NCI-H146 treated with DMSO at 0.1 percent for 48 hours (cell line): ENCODE data around the gene C1QL2.

Experiments
- DNase-seq: peaks from one replicate; lab custom pipeline; 2025; ENCODE audit not compliant: unreplicated experiment; lab: John Stamatoyannopoulos, UW

The C1QL2 gene

GRCh38 chr2:119144806-119145205 lies 13.7 kb downstream of the C1QL2 start:
- no peak for DNase-seq

DNA sequence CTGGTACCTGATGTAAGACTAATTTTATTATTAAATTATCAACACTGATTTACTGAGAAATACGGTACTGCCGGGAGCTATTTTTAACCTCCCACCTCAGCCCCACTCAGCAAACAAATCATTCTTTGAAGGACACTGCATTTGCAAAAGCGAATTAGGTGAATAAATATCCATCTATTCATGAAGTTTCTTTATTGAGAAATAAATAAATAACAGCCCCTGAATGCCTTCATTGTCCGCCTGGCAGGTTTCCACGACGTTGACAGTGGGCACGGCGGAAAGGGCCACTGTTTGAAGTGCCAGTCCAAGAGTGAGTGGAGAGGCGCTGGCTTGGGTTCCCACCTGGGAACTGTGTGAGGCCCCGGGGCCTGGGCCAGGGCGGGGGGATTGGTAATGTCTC lies 15.7 kb downstream of the C1QL2 start:
- DNase-seq, result peak; percentile 71

DNA sequence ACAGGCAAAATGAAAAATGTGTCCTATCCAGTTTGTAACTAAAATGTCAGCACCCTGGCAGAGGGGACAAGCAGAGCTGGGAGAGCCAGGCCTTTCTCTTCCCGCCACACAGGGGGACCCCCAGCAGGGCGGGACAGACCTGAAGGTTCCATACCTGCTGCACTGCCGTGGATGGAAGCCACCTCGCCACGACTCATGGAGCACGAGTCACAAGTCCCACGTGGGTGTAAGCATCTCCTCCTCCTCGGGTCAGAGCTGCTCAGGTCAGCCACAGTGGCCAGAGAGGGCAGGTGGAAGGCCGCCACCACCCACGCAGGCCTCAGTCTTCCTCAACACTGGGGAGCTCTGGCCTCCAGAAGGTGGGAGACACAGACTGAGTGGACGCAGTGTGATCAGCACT lies 21.0 kb downstream of the C1QL2 start:
- no peak for DNase-seq

- DNase-seq, result no peak
Observed at GRCh38 chr2:119136872-119137271, 21.7 kb downstream of the C1QL2 start.

GRCh38 chr2:119136093-119136492 lies 22.5 kb downstream of the C1QL2 start:
- DNase-seq, result peak; percentile 51

- DNase-seq, result no peak
Observed at GRCh38 chr2:119134775-119135174, 23.8 kb downstream of the C1QL2 start.

DNA sequence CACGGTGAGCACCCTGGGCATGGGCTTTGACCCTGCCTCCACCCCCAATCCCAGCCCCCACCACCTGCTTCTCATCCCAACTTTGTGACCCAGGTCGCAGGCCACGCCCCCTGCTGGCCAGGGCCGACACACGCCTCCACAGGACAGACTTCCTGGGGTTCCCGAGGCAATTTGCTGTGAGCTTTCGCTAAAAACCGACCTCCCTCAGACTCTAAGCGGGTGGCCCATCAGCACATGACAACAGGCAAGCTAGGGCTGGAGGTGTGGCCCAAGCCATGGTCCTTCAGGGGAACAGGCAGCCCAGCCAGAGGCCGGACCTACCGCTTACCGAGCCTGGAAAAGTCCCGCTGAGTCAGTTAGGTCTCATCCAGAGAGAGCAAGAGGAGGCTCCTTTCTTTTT lies 31.9 kb downstream of the C1QL2 start:
- DNase-seq, result no peak

DNA sequence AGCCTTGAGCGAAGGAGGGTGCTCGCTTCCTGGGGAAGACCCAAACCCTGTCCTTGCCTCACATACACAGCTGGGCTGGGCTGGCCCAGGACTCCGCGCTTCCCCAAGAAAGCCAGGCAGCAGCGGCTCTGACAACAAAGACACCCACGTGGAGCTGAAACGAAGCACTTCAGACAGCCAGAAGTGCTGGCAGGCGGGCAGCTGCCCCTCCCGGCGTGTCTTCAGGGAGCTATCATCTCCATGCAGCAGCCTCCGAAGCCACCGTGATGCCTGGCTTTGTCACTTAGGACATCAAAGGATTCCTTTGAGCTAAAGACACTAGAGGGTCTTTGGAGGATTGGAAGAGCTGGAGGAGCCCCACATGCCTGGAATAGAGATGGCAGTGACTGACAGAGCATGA lies 35.2 kb downstream of the C1QL2 start:
- DNase-seq, result no peak

- no peak for DNase-seq
Observed at GRCh38 chr2:119122663-119123062, 35.9 kb downstream of the C1QL2 start.

- DNase-seq, result no peak
Observed at GRCh38 chr2:119119999-119120756, 38.4 kb downstream of the C1QL2 start.

DNA sequence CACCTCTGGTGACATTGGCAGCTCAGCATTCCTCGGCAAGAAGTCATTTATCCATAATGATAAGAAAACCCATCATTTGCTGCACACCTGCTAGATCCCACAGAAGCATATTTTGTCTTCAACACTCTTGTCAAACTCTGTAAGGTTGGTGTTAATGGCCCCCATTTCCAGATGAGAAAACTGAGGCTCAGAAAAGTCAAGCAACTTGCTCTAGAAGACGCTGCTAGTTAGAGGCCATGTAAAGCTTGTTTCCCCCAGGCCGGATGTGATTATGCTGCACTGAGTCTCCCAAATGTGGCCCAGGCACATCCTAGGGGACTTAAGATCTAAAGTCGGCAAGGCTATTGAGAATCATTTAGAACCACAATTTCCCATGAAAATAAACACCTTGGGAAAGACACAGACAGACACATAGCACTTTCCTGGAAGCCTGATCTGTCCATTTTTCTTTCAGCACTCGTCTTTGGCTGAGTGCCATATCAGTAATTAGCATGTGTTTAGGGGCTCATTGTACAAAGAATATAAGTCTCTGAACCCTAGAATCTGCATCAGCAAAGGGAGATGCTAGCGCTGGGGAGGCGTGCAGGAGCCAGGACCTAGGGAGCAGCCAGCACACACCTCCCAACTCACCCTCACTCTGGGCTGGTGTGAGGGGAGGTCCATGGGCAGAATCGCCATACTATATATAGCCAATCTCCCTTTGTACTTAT lies 39.3 kb downstream of the C1QL2 start:
- no peak for DNase-seq

GRCh38 chr2:119117891-119118882 lies 40.4 kb downstream of the C1QL2 start:
- no peak for DNase-seq

DNA sequence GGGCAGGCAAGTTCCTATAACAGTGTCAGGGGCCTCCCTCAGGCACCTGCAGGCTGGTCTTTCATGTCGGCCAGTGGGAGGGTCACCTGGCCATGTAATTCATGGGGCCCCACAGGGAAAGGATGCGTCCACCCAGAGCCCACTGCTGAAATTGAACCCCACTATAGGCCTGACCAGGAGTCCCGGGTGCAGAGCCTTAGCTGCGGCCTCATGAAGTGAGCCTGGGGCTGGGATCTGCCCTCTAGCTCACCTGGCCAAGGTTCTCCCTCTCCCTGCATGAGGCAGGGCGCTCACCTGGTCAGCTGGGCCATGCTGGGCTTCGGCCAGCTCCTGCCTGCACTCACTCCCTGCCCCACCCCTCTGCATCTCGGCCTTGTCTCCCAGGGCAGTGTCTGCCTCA lies 41.1 kb downstream of the C1QL2 start:
- DNase-seq, result no peak

- no peak for DNase-seq
Observed at GRCh38 chr2:119116411-119117295, 41.9 kb downstream of the C1QL2 start.

GRCh38 chr2:119114266-119114665 lies 44.3 kb downstream of the C1QL2 start:
- no peak for DNase-seq

DNA sequence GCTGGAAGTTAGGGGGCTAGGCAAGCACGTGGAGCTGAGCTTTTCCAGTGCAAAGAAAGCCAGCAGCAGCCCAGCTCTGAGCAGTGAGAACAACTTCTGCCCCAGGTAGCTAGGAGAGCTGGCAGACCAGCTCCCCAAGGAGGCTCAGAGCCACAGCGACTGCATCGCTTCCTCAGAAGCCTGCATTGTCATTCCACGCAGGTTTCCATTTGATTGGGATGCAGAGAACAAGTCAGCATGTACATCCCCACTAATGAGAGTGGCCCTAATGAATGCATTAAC lies 45.1 kb downstream of the C1QL2 start:
- DNase-seq, result no peak

DNA sequence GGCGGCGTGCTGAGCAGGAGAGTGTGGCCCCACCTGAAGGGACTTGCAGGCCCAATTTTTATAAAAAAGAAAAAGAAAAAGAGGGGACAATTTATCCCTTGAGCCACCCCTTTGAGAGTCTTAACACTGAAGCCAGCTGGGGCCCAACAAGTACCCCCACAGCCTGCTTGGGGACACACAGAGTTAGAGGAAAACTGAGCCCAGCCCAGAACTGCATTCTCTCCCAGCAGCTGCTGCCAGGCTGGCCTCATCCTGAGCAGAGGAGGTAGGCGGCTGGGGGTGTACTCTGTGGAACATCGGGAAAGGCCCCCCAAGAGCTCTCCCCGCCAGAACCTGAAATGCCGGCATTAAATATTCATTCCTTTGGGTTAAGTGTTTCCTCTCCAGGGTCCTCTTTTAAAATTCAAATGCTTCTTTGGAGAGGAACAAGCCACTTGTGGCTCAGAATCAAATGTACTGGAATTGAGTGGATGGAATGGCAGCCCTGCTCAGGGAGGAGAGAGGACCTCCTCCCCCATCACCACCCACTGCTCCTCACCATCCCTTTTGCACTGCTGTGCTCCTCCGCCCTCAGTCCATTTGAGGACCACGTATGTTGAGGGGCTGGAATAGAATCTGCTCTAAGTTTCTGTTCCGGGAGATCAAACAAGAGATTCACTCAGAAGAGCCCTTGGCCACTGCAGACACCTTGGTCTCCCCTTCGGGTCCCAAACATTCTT lies 45.6 kb downstream of the C1QL2 start:
- DNase-seq, result no peak

GRCh38 chr2:119112230-119112629 lies 46.3 kb downstream of the C1QL2 start:
- no peak for DNase-seq

DNA sequence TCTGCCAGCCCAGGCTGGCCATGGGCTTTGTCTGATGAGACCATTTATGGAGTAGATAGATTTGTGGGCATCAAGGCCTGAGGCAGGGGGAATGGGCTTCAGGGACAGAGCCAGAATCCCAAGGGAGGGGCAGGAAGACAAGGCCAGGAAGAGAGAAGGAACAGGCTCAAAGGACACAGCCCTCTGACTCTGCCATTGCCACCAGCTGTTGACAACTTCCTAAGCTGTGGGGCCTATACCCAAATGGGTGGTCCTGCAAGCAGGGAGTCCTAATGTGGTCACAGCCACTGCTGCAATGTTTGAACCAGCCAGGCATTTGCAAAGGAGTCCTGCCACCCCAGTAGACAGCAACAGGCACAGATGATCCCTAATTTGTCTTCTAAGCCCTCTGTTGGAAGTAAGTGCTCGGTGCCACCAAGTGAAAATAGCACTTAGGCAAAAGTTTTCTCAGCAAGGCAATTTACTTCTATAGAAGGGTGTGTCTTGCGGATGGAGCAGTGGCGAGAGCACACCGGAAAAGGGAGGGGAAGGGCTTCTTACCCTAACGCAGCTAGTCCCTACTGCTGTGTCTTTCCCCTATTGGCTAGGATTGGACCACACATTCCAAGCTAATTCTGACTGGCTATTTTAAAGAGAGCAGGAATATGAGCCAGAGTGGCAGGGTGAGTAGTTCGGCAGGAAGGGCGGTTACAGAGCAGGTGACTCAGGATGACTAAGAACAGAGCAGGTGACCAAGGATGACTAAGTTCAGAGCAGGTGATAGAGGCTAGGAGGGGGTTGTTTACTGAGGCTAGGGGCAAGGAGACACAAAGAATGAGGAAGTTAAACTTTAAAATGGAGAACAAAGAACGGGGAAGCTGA lies 47.2 kb downstream of the C1QL2 start:
- DNase-seq, result no peak
